Mesenteric fat pad (tissue), 1 donor: ENCODE data around the gene CACNA1H. TPM values are rescaled to one million over a fixed set of nuclear protein-coding genes. Genes with fewer than 3 reads are reported as not detected.
"Not testable (repeated sequence)": the region's sequence is repeated elsewhere in the genome, so short reads cannot be mapped to it uniquely, and the experiment has no call there.

Experiments used
- DNase-seq: peaks from one replicate; pipeline ENCODE4 v3.0.0-alpha.2; 2020; ENCODE audit warnings: low spot score
- total RNA-seq: library from RNA; stranded (reverse); fragmentation: NEBNext Ultra II Directional; extraction: Animal tissue kit (Norgen Biotek cat#: 25700); gene quantifications from one replicate; pipeline ENCODE4 v1.2.1, GENCODE V29; 2021
- donor health status: DM: yes; HTN: yes; CAD: no.

The CACNA1H gene
- total RNA-seq, 1 donor from 2014 or later = 2.6 TPM

GRCh38 chr16:1185460-1186207 lies 32.7 kb downstream of the CACNA1H start:
- DNase-seq = not testable (repeated sequence)

- no peak for DNase-seq
Observed at GRCh38 chr16:1188432-1189189, 35.7 kb downstream of the CACNA1H start.

- DNase-seq = no peak
Observed at GRCh38 chr16:1189455-1189854, 36.5 kb downstream of the CACNA1H start.

- DNase-seq = not testable (repeated sequence)
Observed at GRCh38 chr16:1190789-1191188, 37.9 kb downstream of the CACNA1H start.

- no peak for DNase-seq
Observed at GRCh38 chr16:1192384-1193073, 39.6 kb downstream of the CACNA1H start.

GRCh38 chr16:1193143-1193824 lies 40.4 kb downstream of the CACNA1H start:
- DNase-seq = no peak

GRCh38 chr16:1193825-1194581 lies 41.1 kb downstream of the CACNA1H start:
- DNase-seq = no peak

- DNase-seq = no peak
Observed at GRCh38 chr16:1194665-1195392, 41.9 kb downstream of the CACNA1H start.

GRCh38 chr16:1195393-1195666 lies 42.4 kb downstream of the CACNA1H start:
- DNase-seq = no peak

GRCh38 chr16:1196494-1196893 lies 43.6 kb downstream of the CACNA1H start:
- no peak for DNase-seq

- DNase-seq = no peak
Observed at GRCh38 chr16:1197237-1197866, 44.4 kb downstream of the CACNA1H start.

GRCh38 chr16:1198194-1198593 lies 45.3 kb downstream of the CACNA1H start:
- DNase-seq = no peak

GRCh38 chr16:1198671-1199346 lies 45.9 kb downstream of the CACNA1H start:
- DNase-seq = not testable (repeated sequence)

- no peak for DNase-seq
Observed at GRCh38 chr16:1199347-1200013, 46.6 kb downstream of the CACNA1H start.

- DNase-seq = no peak
Observed at GRCh38 chr16:1200014-1200627, 47.2 kb downstream of the CACNA1H start.

GRCh38 chr16:1201444-1201843 lies 48.5 kb downstream of the CACNA1H start:
- DNase-seq = no peak

GRCh38 chr16:1202274-1202673 lies 49.4 kb downstream of the CACNA1H start:
- no peak for DNase-seq

- DNase-seq = no peak
Observed at GRCh38 chr16:1204933-1205332, 52.0 kb downstream of the CACNA1H start.
